NB4 (cell line): ENCODE data around the gene ZFX.
A peak's percentile ranks its signal among the peaks of the same experiment; 100 is the strongest.

Source experiments
- DNase-seq: peaks from one replicate; pipeline ENCODE4 v3.0.0; 2010; ENCODE audit warnings: low read depth
- H3K4me3 ChIP-seq: one replicate; pipeline ENCODE4 v1.5.1; 2011; ENCODE audit warnings: mild to moderate bottlenecking, low read depth, low read length, moderate library complexity
- MYC ChIP-seq: IDR thresholded peaks from 2 replicates; pipeline ENCODE4 v1.6.1; 2011; ENCODE audit warnings: low read depth, low read length
- POLR2A ChIP-seq: IDR thresholded peaks from 2 replicates; pipeline ENCODE4 v1.6.1; 2011; ENCODE audit warnings: mild to moderate bottlenecking; ENCODE audit not compliant: insufficient read length; ENCODE audit errors: extremely low read depth
- TF ChIP-seq, protein P1 (sequence below): IDR thresholded peaks from 2 replicates; pipeline ENCODE4 v1.6.1; 2011; ENCODE audit warnings: low read depth, low read length
- TF ChIP-seq, protein P2 (sequence below): IDR thresholded peaks from one replicate; pipeline ENCODE4 v1.5.1; 2012; ENCODE audit warnings: low read depth, low read length

Gene ZFX

GRCh38 chrX:24245202-24245601, 95.7 kb downstream of the ZFX start:
- no peak for DNase-seq
- TF ChIP-seq MYC (no peak), POLR2A (no peak)
- TF ChIP-seq, protein P1, sequence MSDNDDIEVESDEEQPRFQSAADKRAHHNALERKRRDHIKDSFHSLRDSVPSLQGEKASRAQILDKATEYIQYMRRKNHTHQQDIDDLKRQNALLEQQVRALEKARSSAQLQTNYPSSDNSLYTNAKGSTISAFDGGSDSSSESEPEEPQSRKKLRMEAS, result no peak
- TF ChIP-seq, protein P2, sequence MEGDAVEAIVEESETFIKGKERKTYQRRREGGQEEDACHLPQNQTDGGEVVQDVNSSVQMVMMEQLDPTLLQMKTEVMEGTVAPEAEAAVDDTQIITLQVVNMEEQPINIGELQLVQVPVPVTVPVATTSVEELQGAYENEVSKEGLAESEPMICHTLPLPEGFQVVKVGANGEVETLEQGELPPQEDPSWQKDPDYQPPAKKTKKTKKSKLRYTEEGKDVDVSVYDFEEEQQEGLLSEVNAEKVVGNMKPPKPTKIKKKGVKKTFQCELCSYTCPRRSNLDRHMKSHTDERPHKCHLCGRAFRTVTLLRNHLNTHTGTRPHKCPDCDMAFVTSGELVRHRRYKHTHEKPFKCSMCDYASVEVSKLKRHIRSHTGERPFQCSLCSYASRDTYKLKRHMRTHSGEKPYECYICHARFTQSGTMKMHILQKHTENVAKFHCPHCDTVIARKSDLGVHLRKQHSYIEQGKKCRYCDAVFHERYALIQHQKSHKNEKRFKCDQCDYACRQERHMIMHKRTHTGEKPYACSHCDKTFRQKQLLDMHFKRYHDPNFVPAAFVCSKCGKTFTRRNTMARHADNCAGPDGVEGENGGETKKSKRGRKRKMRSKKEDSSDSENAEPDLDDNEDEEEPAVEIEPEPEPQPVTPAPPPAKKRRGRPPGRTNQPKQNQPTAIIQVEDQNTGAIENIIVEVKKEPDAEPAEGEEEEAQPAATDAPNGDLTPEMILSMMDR, result no peak

GRCh38 chrX:24248042-24248441, 98.5 kb downstream of the ZFX start:
- TF ChIP-seq MYC (no peak), POLR2A (no peak)
- TF ChIP-seq, protein P2, result no peak
- TF ChIP-seq, protein P1, result no peak
- H3K4me3 ChIP-seq, result no peak overlapping the region
- no peak for DNase-seq

More at GRCh38 chrX:24245202-24245601, 95.7 kb downstream of the ZFX start:
- no peak overlapping the region for H3K4me3 ChIP-seq

DNA sequence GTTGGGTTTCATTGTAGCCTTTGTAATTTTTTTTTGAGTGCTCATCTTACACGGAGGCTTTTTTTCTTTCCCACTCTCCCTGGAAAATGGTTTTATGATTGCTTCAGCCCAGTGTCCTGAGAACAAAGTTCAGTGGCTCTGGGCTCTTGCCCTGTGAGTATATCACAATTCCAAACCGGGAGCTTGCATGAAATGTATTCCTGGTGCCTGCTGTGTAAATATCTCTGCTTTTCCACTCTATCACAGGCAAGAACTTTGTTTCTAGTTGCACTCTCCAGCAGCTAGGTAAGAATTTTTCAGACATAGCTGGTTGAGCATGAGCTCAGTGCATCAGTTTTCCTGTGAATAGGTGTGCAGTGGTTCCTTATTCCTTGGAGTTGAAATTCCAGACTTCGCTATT, 103.5 kb downstream of the ZFX start:
- no peak overlapping the region for H3K4me3 ChIP-seq
- TF ChIP-seq POLR2A, result no peak
- TF ChIP-seq, protein P2, result no peak
- TF ChIP-seq, protein P1, result no peak
- no peak for TF ChIP-seq MYC
- no peak for DNase-seq

- TF ChIP-seq MYC (no peak), POLR2A (no peak)
- TF ChIP-seq, protein P1, result no peak
- TF ChIP-seq, protein P2, result no peak
- no peak for DNase-seq
- H3K4me3 ChIP-seq, result no peak overlapping the region
Measured at GRCh38 chrX:24253469-24253868, 103.9 kb downstream of the ZFX start.

GRCh38 chrX:24257011-24257410, 107.5 kb downstream of the ZFX start:
- DNase-seq, result no peak
- H3K4me3 ChIP-seq, result no peak overlapping the region
- TF ChIP-seq MYC (no peak), POLR2A (no peak)
- TF ChIP-seq, protein P1, result no peak

DNA sequence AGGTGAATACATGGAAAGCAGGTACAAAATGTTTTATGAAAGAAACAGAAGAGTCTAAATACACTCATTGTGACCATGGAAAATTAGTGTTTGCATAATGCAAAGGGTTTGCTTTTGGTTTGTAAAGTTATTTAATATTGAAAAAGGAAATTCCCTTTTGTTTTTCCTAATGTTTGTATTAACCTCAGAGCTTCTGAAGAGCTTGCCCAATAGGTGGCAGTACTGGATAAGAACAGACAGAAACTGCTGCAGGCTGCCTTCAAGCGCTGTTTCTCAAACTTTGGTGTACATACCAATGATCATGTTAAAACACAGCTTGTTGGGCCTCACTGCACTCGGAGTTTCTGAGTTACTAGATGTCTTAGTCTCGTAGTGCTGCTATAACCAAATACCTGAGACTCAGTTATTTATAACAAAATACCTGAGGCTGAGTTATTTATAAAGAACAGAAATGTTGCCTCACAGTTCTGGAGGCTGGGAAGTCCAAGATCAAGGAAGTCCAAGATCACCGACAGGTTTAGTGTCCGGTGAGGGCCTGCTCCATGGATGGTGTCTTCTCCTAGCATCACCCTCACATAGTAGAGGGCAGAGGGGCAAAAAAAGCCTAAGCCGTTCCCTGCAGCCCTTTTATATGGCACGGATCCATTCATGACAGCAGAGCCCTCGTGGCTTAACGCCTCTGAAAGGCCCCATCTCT, 110.2 kb downstream of the ZFX start:
- TF ChIP-seq, protein P1, result no peak
- TF ChIP-seq, protein P2, result peak; percentile 53
- no peak for TF ChIP-seq MYC
- peak; percentile 73 for DNase-seq
- no peak overlapping the region for H3K4me3 ChIP-seq
